Gastroesophageal sphincter (tissue), 4 donors: ENCODE measurements around the gene TRIM16. TPM values are rescaled to one million over a fixed set of nuclear protein-coding genes. Genes with fewer than 3 reads are reported as not detected.
A peak's percentile ranks its signal among the peaks of the same experiment; 100 is the strongest.

ENCODE experiments used
- ATAC-seq: fragments of 150-250 bp; one replicate; pipeline ENCODE4 v1.9.1; 2016; ENCODE audit warnings: mild to moderate bottlenecking, moderate library complexity
- H3K27ac ChIP-seq, 4 donors: fragments of 200-600 bp; sonication (generic) in 3 of 4; 1 replicate in 3 of 4; 2 replicates in 1 of 4; pipeline ENCODE4 v1.5.1; 2016 to 2019
- H3K27me3 ChIP-seq: fragments of 200-600 bp; sonication (generic); one replicate; pipeline ENCODE4 v1.5.1; 2019
- H3K36me3 ChIP-seq, 2 donors: fragments of 200-600 bp; sonication (generic); one replicate each; pipeline ENCODE4 v1.5.1; 2019; ENCODE audit warnings: control low read depth in 1 of 2
- H3K4me1 ChIP-seq, 3 donors: fragments of 200-600 bp; sonication (generic); 1 replicate in 2 of 3; 2 replicates in 1 of 3; pipeline ENCODE4 v1.5.1; 2016 to 2019; ENCODE audit warnings: control low read depth in 2 of 3
- H3K4me3 ChIP-seq, 2 donors: fragments of 200-600 bp; sonication (generic); one replicate each; pipeline ENCODE4 v1.5.1; 2019; ENCODE audit warnings: mild to moderate bottlenecking in 1 of 2, moderate library complexity in 1 of 2
- H3K9me3 ChIP-seq, 3 donors: fragments of 200-600 bp; sonication (generic); one replicate each; pipeline ENCODE4 v1.5.1; 2017 to 2019; ENCODE audit warnings: control low read depth in 2 of 3
- EP300 ChIP-seq: sonication (generic); formaldehyde crosslinking; IDR thresholded peaks from one replicate; pipeline ENCODE4 v1.6.1; 2017; ENCODE audit warnings: antibody characterized with exemption, mild to moderate bottlenecking
- POLR2A ChIP-seq, 2 donors: fragments of 450-650 bp; IDR thresholded peaks; one replicate each; pipeline ENCODE4 v1.6.1; 2017; ENCODE audit warnings: antibody characterized with exemption in 2 of 2, mild to moderate bottlenecking in 2 of 2, moderate library complexity in 1 of 2
- POLR2AphosphoS5 ChIP-seq: sonication (generic); formaldehyde crosslinking; IDR thresholded peaks from one replicate; pipeline ENCODE4 v1.6.1; 2017; ENCODE audit warnings: antibody characterized with exemption
- WGBS, 2 donors: methylation state at CpG; one replicate each; pipeline ENCODE4 v1.1.5; 2018; ENCODE audit warnings: low coverage in 1 of 2; 5-methylcytosine and 5-hydroxymethylcytosine counted together
- total RNA-seq, 4 donors: library from RNA; depleted of rRNA; stranded (reverse); fragments of >200 nt; gene quantifications; one replicate each; pipeline ENCODE4 v1.1.0, GENCODE V29; 2016
- TF ChIP-seq, protein P1 (sequence below), 4 experiments: fragments of 200-600 bp in 2 of 4; fragments of 450-650 bp in 2 of 4; sonication (generic) in 1 of 4; IDR thresholded peaks; one replicate each; pipeline ENCODE4 v1.5.1; 2017 to 2019; ENCODE audit warnings: antibody characterized with exemption in 4 of 4, mild to moderate bottlenecking in 2 of 4, moderate library complexity in 2 of 4

TRIM16 gene
- total RNA-seq, 4 donors from 2014 or later, result 18.6 to 61.0 (median 36.8) TPM

DNA sequence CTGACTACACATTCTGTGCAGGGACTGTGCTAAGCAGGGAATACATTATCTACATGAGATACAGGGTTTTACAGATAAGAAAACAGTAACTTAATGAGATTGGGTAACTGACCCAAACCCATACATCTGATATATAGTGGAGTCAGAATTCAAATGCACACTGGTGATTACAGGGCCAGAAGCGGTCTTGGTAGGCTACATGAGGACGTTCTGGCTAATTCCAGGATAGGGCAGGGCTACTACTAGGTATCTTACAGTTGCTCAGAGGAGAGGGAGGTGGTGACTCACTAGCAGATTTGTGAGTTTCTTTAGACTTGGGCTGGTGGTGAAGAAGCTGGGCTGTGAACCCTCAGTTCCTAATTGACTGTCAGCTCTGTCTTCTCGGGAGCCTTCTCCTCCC is 21.4 kb downstream of the TRIM16 start:
- Histone ChIP-seq H3K27me3 (no peaks in the 10 kb centered on the region), H3K9me3 (no peaks in the 10 kb centered on the region), H3K27ac (no peak overlapping the region), H3K4me1 (no peaks in the 10 kb centered on the region), H3K36me3 (peaks cover 0 to 10% of the 10 kb centered on the region in 2 donors), H3K4me3 (no peak overlapping the region)
- no peak for ATAC-seq
- TF ChIP-seq, protein P1, sequence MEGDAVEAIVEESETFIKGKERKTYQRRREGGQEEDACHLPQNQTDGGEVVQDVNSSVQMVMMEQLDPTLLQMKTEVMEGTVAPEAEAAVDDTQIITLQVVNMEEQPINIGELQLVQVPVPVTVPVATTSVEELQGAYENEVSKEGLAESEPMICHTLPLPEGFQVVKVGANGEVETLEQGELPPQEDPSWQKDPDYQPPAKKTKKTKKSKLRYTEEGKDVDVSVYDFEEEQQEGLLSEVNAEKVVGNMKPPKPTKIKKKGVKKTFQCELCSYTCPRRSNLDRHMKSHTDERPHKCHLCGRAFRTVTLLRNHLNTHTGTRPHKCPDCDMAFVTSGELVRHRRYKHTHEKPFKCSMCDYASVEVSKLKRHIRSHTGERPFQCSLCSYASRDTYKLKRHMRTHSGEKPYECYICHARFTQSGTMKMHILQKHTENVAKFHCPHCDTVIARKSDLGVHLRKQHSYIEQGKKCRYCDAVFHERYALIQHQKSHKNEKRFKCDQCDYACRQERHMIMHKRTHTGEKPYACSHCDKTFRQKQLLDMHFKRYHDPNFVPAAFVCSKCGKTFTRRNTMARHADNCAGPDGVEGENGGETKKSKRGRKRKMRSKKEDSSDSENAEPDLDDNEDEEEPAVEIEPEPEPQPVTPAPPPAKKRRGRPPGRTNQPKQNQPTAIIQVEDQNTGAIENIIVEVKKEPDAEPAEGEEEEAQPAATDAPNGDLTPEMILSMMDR (IDR thresholded peaks at IDR 0.05), result no peak
- no peak for TF ChIP-seq POLR2AphosphoS5
- no peak for TF ChIP-seq EP300
- no peak for TF ChIP-seq POLR2A (IDR thresholded peaks at IDR 0.05)
- 86 to 87% methylated on average over 3 of the region's 3 CpGs for WGBS, 2 donors

DNA sequence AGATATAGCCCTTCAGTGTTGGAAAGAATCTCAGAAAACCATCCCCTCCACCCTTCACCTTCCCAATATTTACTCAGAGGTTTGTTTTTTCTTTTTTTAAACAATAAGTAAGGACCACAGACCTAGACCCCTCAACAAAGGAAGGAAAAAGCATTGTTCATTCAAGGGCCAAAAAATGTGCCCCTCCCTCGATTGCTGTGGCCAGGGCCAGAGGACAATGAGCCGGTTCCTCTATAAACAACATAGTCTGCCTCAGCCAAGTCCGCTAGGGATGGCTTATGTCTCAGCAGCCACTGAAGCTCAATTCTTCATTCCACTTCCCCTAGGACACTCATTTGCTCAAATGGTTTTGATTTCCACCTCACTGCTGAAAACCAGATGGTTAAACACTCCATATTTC is 24.0 kb downstream of the TRIM16 start:
- Histone ChIP-seq H3K4me3 (no peak overlapping the region), H3K27ac (peak overlapping the region in 1 of 4 donors; percentile 0), H3K4me1 (no peaks in the 10 kb centered on the region), H3K27me3 (no peaks in the 10 kb centered on the region), H3K36me3 (peaks cover 0 to 9% of the 10 kb centered on the region in 2 donors), H3K9me3 (no peaks in the 10 kb centered on the region)
- TF ChIP-seq POLR2A (IDR thresholded peaks at IDR 0.05) (no peak), EP300 (no peak)
- 50 to 62% methylated on average over 3 of the region's 3 CpGs for WGBS, 2 donors
- no peak for ATAC-seq

DNA sequence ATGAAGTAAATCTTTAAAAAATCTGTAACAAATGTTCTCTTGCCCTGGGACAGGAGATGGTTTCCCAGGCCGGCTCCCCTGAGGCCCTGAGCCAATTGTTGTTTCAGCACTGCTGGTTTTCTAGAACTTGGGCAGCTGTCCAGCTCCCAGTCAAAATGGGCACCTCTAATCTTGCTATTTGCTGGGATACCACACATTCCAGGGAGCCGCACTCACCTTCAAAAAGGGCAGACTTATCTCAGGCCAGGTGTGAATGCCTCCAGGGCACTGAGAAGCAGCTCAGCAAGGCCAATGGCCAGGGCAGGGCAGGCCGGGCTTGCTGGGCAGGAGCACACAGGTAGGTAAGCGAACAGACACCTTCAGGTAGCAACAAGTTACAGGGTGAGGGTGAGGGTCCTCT is 24.4 kb downstream of the TRIM16 start:
- no peak for TF ChIP-seq EP300
- TF ChIP-seq POLR2AphosphoS5, result no peak
- TF ChIP-seq, protein P1 (IDR thresholded peaks at IDR 0.05), result no peak
- TF ChIP-seq POLR2A (IDR thresholded peaks at IDR 0.05), result no peak
- Histone ChIP-seq H3K4me1 (no peaks in the 10 kb centered on the region), H3K9me3 (no peaks in the 10 kb centered on the region), H3K36me3 (peaks cover 0 to 5% of the 10 kb centered on the region in 2 donors), H3K27me3 (no peaks in the 10 kb centered on the region), H3K4me3 (no peak overlapping the region), H3K27ac (no peak overlapping the region)
- 71 to 79% methylated on average over 1 to 3 of the region's 4 CpGs for WGBS, 2 donors
- no peak for ATAC-seq

DNA sequence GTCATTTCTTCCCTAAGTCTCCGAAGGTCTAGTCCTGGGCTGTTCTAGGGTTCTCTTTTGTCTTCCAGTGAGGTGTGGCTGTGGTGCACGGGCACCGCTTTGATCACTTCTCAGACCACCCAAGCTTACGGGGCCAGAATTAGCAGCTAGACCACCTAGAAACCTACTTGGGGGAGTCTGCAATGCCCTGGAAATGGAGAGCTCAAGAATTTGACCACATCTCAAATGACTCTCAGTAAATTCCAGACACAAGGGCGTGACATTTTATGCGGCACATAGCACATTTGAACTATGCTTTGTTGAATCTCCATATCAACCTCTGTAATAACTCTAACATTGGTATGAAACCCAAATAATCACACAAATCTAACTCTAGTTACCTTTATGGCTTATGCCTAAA is 24.9 kb downstream of the TRIM16 start:
- 77 to 96% methylated on average over 2 to 3 of the region's 6 CpGs for WGBS, 2 donors
- Histone ChIP-seq H3K9me3 (no peaks in the 10 kb centered on the region), H3K4me1 (no peaks in the 10 kb centered on the region), H3K27me3 (no peaks in the 10 kb centered on the region), H3K36me3 (peaks cover 0 to under 1% of the 10 kb centered on the region in 2 donors), H3K4me3 (no peak overlapping the region), H3K27ac (no peak overlapping the region)
- TF ChIP-seq POLR2A (IDR thresholded peaks at IDR 0.05), result no peak
- TF ChIP-seq EP300, result no peak
- TF ChIP-seq POLR2AphosphoS5, result no peak
- TF ChIP-seq, protein P1 (IDR thresholded peaks at IDR 0.05), result no peak
- no peak for ATAC-seq

DNA sequence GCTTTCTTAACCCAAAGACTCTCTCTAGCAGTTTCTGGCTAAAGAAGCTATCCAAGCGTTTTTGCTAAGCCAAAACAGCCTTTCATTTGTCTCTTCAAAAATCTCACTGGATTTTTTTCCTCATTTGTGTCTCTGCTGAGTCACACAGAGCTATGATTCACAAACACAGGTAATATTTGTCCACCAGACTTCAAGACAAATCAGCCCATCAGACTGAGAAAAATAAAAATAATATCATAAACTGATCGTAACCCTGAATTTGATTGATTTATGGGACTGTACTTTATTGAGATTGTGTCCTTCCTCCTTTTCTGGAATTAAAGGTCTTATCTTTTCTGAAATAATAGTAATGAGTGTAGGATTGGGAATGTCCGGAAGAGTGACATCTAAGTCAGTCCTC is 25.8 kb downstream of the TRIM16 start:
- H3K4me3 ChIP-seq, result no peak overlapping the region
- TF ChIP-seq, protein P1 (IDR thresholded peaks at IDR 0.05), result no peak
- no peak for TF ChIP-seq POLR2A (IDR thresholded peaks at IDR 0.05)
- TF ChIP-seq EP300, result no peak
- TF ChIP-seq POLR2AphosphoS5, result no peak
- no peaks in the 10 kb centered on the region for H3K9me3 ChIP-seq
- no peak for ATAC-seq
- no peaks in the 10 kb centered on the region for H3K36me3 ChIP-seq
- H3K4me1 ChIP-seq, result no peaks in the 10 kb centered on the region
- 88 to 89% methylated on average over 3 of the region's 3 CpGs for WGBS, 2 donors
- no peak overlapping the region for H3K27ac ChIP-seq
- no peaks in the 10 kb centered on the region for H3K27me3 ChIP-seq
